ENCODE data around the gene HOXB6.

HOXB6 gene

DNA sequence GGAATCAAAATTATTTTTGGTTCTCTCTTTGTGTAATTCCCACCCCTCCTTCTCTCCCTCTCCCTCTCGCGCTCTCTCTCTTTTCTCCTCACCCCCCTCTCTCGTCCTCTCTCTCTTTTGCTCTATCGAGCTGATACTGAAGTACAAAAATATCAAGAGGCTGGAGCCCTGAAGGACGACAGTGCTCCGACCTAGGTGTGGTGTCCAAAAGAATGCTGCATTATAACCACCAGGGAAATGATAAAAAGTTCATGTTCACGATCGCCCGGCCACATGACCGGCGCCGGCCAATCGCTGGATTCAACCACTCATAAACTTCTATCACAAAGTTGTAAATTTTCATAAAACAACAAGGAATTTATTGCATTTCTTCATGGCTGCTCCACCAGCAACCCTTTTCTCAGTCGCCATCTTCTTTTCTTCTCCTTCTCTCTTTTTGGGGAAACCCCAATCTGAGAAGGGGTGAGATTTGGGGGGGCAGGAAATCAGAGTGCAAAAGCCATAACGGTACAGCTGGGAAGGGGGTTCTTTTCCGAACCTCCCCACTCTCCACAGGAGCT, at the start of gene HOXB6:
Gene HOXB6 (minus strand): TSS at position 217 of the 560 bp plus-strand sequence. CDS start 6,836 bp downstream, outside the sequence.
- DNase-seq, result peak; percentile 62
- peaks cover 69% of the 10 kb centered on the region for H3K4me1 Mint-ChIP-seq
- H3K4me3 Mint-ChIP-seq, result peak within 1 kb of the TSS; percentile 99
- H3K27ac Mint-ChIP-seq, result peak within 1 kb of the TSS; percentile 100
- peaks cover 68% of the 10 kb centered on the region for H3K36me3 Mint-ChIP-seq (ENCODE audit: low read depth)
- H3K27me3 Mint-ChIP-seq (ENCODE audit: low read depth, poor library complexity), result peaks cover 3% of the 10 kb centered on the region
- H3K9me3 Mint-ChIP-seq, result no peaks in the 10 kb centered on the region
- TF ChIP-seq, protein P1, sequence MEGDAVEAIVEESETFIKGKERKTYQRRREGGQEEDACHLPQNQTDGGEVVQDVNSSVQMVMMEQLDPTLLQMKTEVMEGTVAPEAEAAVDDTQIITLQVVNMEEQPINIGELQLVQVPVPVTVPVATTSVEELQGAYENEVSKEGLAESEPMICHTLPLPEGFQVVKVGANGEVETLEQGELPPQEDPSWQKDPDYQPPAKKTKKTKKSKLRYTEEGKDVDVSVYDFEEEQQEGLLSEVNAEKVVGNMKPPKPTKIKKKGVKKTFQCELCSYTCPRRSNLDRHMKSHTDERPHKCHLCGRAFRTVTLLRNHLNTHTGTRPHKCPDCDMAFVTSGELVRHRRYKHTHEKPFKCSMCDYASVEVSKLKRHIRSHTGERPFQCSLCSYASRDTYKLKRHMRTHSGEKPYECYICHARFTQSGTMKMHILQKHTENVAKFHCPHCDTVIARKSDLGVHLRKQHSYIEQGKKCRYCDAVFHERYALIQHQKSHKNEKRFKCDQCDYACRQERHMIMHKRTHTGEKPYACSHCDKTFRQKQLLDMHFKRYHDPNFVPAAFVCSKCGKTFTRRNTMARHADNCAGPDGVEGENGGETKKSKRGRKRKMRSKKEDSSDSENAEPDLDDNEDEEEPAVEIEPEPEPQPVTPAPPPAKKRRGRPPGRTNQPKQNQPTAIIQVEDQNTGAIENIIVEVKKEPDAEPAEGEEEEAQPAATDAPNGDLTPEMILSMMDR (IDR thresholded peaks at IDR 0.05), result no peak

DNA sequence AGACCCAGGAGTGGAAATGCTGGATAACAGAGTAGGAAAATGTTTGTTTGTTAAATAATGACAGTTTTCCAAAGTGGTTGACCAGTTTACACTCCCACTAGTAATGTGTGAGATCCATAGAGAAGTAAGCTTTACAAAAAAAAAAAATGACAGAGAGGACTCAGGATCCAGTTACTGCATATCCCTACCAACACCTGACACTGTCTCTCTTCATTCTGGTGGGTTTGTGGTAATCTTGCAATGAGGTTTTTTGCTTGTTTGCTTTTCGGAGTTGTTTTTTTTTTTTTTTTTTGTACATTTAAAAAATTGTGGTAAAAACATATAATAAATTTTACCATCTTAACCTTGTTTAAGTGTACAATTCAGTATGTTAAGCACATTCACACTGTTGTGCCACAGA, 45.0 kb upstream of the HOXB6 start:
- Mint-ChIP-seq H3K27ac (no peak overlapping the region), H3K36me3 (ENCODE audit: low read depth) (peaks cover 45% of the 10 kb centered on the region), H3K27me3 (ENCODE audit: low read depth, poor library complexity) (peaks cover 24% of the 10 kb centered on the region), H3K9me3 (peaks cover 5% of the 10 kb centered on the region), H3K4me3 (no peak overlapping the region), H3K4me1 (peaks cover 35% of the 10 kb centered on the region)
- no peak for DNase-seq
- TF ChIP-seq, protein P1 (IDR thresholded peaks at IDR 0.05), result no peak

DNA sequence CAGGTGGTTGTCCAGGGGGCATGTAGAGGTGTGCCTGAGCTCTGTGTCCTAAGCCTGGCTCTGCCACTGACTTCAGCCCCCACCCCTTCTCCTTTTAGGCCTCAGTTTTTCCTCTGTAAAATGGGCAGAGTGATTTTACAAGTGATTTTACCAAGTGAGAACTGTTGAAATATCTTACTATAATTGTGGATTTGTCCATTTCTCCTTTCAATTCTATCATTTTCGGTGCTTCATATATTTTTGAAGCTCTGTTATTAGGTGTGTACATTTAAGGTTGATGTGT, 43.1 kb upstream of the HOXB6 start:
- Mint-ChIP-seq H3K4me3 (peak overlapping the region; percentile 99), H3K4me1 (peaks cover 53% of the 10 kb centered on the region), H3K9me3 (peaks cover 5% of the 10 kb centered on the region), H3K27ac (peak overlapping the region; percentile 95), H3K36me3 (ENCODE audit: low read depth) (peaks cover 39% of the 10 kb centered on the region), H3K27me3 (ENCODE audit: low read depth, poor library complexity) (peaks cover 21% of the 10 kb centered on the region)
- TF ChIP-seq, protein P1 (IDR thresholded peaks at IDR 0.05), result no peak
- no peak for DNase-seq

DNA sequence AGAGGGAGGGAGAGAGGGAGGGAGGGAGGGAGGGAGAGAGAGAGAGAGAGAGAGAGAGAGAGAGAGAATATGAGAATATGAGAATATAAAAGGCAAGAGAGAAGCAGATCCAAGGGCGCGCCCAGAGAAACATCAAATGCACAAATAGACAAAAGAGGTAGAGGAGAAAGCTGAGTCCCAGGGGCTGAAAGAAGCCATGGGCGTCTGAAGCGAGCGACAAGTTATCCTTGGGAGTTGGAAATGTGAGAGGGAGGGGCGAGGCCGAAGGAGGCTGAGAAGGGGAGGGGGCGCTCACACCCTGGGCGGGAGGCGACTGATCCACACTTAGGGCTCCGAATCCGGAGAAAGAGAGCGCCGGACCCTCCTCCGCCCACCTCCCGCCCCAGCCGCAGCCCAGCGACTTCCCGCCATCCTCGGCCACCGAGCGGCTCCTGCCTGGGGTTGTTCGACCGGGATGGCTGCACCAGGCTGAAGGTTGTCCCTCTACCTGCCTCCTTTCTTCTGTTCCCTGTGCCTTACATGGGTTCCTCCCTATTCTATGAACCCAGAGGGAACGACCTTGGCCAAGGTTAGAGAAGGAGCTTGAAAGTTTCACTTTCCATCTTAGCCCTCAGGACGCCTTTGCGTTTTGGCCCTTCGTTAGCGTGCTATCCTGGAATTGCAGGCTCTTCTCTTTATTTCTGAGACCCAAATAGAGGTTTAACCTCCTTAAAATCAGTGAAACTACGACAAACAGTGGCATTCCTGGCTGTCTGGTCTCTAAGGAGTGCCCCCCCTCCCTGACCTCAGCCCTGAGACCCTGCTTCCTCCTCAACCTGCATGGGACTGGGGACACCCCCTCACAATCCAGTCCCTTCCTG, 42.5 kb upstream of the HOXB6 start:
- TF ChIP-seq, protein P1 (IDR thresholded peaks at IDR 0.05), result no peak
- Mint-ChIP-seq H3K4me3 (peak overlapping the region; percentile 99), H3K27ac (peak overlapping the region; percentile 96), H3K36me3 (ENCODE audit: low read depth) (peaks cover 35% of the 10 kb centered on the region), H3K9me3 (peaks cover 4% of the 10 kb centered on the region), H3K27me3 (ENCODE audit: low read depth, poor library complexity) (peaks cover 18% of the 10 kb centered on the region), H3K4me1 (peaks cover 59% of the 10 kb centered on the region)
- DNase-seq, result peak; percentile 78

DNA sequence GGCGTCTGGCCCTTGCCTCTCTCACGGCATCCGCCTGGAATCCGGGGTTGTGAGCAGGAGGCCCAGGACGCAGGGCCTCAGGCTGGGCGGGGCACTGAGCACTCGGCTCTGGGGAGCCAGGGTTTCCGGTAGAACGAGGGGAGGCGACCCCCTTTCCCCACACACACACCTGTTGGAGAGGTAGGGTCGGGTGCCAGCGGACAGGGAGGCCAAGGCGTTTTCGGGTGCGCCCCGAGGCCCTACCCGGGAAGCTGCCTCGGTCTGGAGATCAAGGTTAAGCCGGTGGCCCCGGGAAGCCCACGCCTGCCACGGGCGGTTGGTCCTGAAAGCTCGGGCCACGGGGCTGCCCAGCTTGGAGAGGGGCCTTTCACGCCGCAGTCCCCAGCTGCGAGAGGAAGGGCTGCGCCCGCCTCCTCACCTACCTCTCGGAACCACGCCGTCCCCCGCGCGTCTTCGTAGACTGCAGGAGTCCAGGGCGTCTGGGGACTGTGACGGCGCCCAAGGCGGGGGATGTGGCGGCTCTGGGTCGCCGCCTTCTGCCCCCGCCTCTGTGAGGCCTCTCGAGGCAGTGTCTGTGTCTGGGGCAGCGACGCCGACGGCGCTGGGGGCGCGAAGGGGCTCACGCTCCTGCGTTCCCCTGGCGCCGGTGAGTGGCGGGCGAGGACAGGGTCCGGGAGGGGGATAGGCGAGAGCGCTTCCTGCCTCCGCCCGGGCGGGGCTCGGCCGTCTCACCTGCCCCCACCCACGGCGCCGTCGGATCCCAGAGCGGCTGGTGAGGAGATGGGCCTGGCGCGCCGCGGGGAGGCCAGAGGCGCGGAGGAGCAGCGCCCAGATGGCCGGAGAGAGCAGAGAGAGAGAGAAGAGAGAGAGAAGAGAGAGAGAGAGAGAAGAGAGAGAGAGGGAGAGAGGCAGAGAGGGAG, 41.7 kb upstream of the HOXB6 start:
- H3K9me3 Mint-ChIP-seq, result no peaks in the 10 kb centered on the region
- H3K4me3 Mint-ChIP-seq, result peak overlapping the region; percentile 99
- TF ChIP-seq, protein P1 (IDR thresholded peaks at IDR 0.05), result no peak
- DNase-seq, result peak; percentile 72
- H3K27me3 Mint-ChIP-seq (ENCODE audit: low read depth, poor library complexity), result peaks cover 16% of the 10 kb centered on the region
- H3K36me3 Mint-ChIP-seq (ENCODE audit: low read depth), result peaks cover 34% of the 10 kb centered on the region
- H3K27ac Mint-ChIP-seq, result peak overlapping the region; percentile 97
- H3K4me1 Mint-ChIP-seq, result peaks cover 67% of the 10 kb centered on the region

All from nephron progenitor cell (in vitro differentiated cells).